Keratinocyte (primary cell): Measurements from ENCODE around the gene SEMA4A. TPM values are rescaled to one million over a fixed set of nuclear protein-coding genes. Genes with fewer than 3 reads are reported as not detected.

Experiments
- DNase-seq: peaks from one replicate; pipeline ENCODE4 v3.0.0-alpha.2; 2011; ENCODE audit warnings: low read depth, missing footprints, low spot score
- FAIRE-seq: peaks from 2 replicates; lab custom pipeline; 2011; peaks lifted over from hg19 to GRCh38; lab: Jason Lieb, UNC
- H2AFZ ChIP-seq: 2 replicates; pipeline ENCODE4 v1.6.0; 2012; ENCODE audit warnings: low read length, control low read depth, inconsistent platforms; ENCODE audit not compliant: control insufficient read depth
- H3K27ac ChIP-seq: 2 replicates; pipeline ENCODE4 v1.5.1; 2011; ENCODE audit warnings: low read length; ENCODE audit not compliant: control insufficient read depth, insufficient read depth
- H3K27me3 ChIP-seq: 3 replicates; pipeline ENCODE4 v1.6.0; 2011; ENCODE audit warnings: low read length; ENCODE audit not compliant: control insufficient read depth, insufficient read depth; ENCODE audit errors: extremely low read depth
- H3K36me3 ChIP-seq, 2 experiments: 2 replicates in 1 of 2; 3 replicates in 1 of 2; pipeline ENCODE4 v1.5.1; 2011; ENCODE audit warnings: low read length in 2 of 2, mild to moderate bottlenecking in 1 of 2; ENCODE audit not compliant: control insufficient read depth in 2 of 2, insufficient read depth in 2 of 2; ENCODE audit errors: extremely low read depth in 1 of 2
- H3K4me1 ChIP-seq: 3 replicates; pipeline ENCODE4 v1.5.1; 2011; ENCODE audit warnings: low read length; ENCODE audit not compliant: control insufficient read depth, insufficient read depth; ENCODE audit errors: extremely low read depth
- H3K4me2 ChIP-seq: 3 replicates; pipeline ENCODE4 v1.6.0; 2011; ENCODE audit warnings: low read depth, low read length; ENCODE audit not compliant: control insufficient read depth, insufficient read depth; ENCODE audit errors: extremely low read depth
- H3K4me3 ChIP-seq, 3 experiments: fragments of 200-600 bp in 1 of 3; sonication (generic) in 1 of 3; 2 replicates in 2 of 3; 3 replicates in 1 of 3; pipeline ENCODE4 v1.5.1; 2011 to 2016; ENCODE audit warnings: low read length in 3 of 3, mild to moderate bottlenecking in 3 of 3, control low read depth in 2 of 3, inconsistent platforms in 1 of 3, low read depth in 1 of 3, mixed read lengths in 1 of 3, mixed run types in 1 of 3, moderate library complexity in 1 of 3; ENCODE audit not compliant: control insufficient read depth in 2 of 3, insufficient read depth in 2 of 3; ENCODE audit errors: extremely low read depth in 1 of 3
- H3K79me2 ChIP-seq: 2 replicates; pipeline ENCODE4 v1.6.0; 2012; ENCODE audit warnings: low read length; ENCODE audit not compliant: control insufficient read depth, insufficient read depth
- H3K9ac ChIP-seq: 3 replicates; pipeline ENCODE4 v1.6.0; 2011; ENCODE audit warnings: low read length; ENCODE audit not compliant: control insufficient read depth, insufficient read depth; ENCODE audit errors: extremely low read depth
- H3K9me1 ChIP-seq: 3 replicates; pipeline ENCODE4 v1.6.0; 2011; ENCODE audit warnings: low read length; ENCODE audit not compliant: control insufficient read depth, insufficient read depth; ENCODE audit errors: extremely low read depth
- H3K9me3 ChIP-seq: 2 replicates; pipeline ENCODE4 v1.5.1; 2012; ENCODE audit warnings: low read depth, low read length; ENCODE audit not compliant: control insufficient read depth
- H4K20me1 ChIP-seq: 3 replicates; pipeline ENCODE4 v1.6.0; 2011; ENCODE audit warnings: low read length; ENCODE audit not compliant: control insufficient read depth, insufficient read depth; ENCODE audit errors: extremely low read depth
- EZH2 ChIP-seq: IDR thresholded peaks from one replicate; pipeline ENCODE4 v1.6.1; 2012; ENCODE audit warnings: inconsistent platforms, mild to moderate bottlenecking, low read length, moderate library complexity
- dilution Hi-C: fragments of 300-500 bp; cut with MboI; formaldehyde crosslinking; loops from one replicate; pipeline ENCODE4 v1.7.0; 2020; ENCODE audit warnings: low sequenced_read_pairs; ENCODE audit not compliant: extremely low pct_ligation_motif_present
- polyA plus RNA-seq, 5 experiments: library from polyadenylated mRNA; depleted of rRNA in 3 of 5; stranded (reverse) in 3 of 5; stranded (forward) in 1 of 5; unstranded in 1 of 5; fragments of >200 nt; gene quantifications; 1 replicate in 1 of 5; 2 replicates in 3 of 5; 3 replicates in 1 of 5; pipeline versions ENCODE4 v1.2.1 to v1.2.3, GENCODE V29; 2011 to 2012; ENCODE audit warnings: missing spikeins in 2 of 5, low read depth in 1 of 5, low replicate concordance in 1 of 5
- TF ChIP-seq, protein P1 (sequence below), 3 experiments: IDR thresholded peaks in 1 of 3; conservative IDR thresholded peaks in 1 of 3; optimal IDR thresholded peaks in 1 of 3; 2 replicates in 2 of 3; 3 replicates in 1 of 3; pipeline versions ENCODE3 to v1.5.1; 2011; ENCODE audit warnings: low read length in 3 of 3, mild to moderate bottlenecking in 3 of 3, moderate library complexity in 2 of 3, control low read depth in 1 of 3, inconsistent platforms in 1 of 3; ENCODE audit not compliant: insufficient read depth in 2 of 3; ENCODE audit errors: extremely low read depth in 1 of 3

SEMA4A gene
- polyA plus RNA-seq, 1 donor (not counting 4 experiments of a cell fraction or from before 2014, with no cell fraction given): 7.9 TPM

DNA sequence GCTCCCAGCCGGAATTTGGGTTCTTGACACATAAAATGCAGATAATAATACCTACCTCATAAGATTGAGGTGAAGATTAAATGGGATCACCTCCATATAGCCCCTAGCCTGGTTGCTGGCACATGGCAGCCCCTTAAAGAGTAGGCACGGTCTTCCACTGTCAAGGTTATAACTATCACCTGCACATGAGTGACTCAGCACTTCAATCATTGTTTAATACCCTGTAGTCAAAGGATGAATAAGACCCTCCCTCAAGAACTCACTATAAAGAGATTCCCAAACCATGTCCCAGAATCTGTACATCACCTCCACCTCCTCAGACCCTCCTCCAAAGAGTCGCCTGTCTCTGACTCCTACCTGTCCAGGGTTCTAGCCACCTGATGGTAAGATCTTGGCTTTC, 45.3 kb upstream of the SEMA4A start:
- no peak overlapping the region for H2AFZ ChIP-seq
- peaks cover 46% of the 10 kb centered on the region for H3K4me1 ChIP-seq
- no peaks in the 10 kb centered on the region for H3K36me3 ChIP-seq
- H4K20me1 ChIP-seq: no peaks in the 10 kb centered on the region
- FAIRE-seq (no peak), DNase-seq (no peak)
- peaks cover 2% of the 10 kb centered on the region for H3K79me2 ChIP-seq
- H3K9me3 ChIP-seq: no peaks in the 10 kb centered on the region
- H3K9me1 ChIP-seq: no peaks in the 10 kb centered on the region
- dilution Hi-C loops: no loop called here
- no peak overlapping the region for H3K4me3 ChIP-seq
- H3K27me3 ChIP-seq: no peaks in the 10 kb centered on the region
- H3K9ac ChIP-seq: no peak overlapping the region
- H3K27ac ChIP-seq: no peak overlapping the region
- H3K4me2 ChIP-seq: no peak overlapping the region
- TF ChIP-seq, protein P1, sequence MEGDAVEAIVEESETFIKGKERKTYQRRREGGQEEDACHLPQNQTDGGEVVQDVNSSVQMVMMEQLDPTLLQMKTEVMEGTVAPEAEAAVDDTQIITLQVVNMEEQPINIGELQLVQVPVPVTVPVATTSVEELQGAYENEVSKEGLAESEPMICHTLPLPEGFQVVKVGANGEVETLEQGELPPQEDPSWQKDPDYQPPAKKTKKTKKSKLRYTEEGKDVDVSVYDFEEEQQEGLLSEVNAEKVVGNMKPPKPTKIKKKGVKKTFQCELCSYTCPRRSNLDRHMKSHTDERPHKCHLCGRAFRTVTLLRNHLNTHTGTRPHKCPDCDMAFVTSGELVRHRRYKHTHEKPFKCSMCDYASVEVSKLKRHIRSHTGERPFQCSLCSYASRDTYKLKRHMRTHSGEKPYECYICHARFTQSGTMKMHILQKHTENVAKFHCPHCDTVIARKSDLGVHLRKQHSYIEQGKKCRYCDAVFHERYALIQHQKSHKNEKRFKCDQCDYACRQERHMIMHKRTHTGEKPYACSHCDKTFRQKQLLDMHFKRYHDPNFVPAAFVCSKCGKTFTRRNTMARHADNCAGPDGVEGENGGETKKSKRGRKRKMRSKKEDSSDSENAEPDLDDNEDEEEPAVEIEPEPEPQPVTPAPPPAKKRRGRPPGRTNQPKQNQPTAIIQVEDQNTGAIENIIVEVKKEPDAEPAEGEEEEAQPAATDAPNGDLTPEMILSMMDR (optimal IDR thresholded peaks at IDR 0.05 in 1 of 3, IDR thresholded peaks at IDR 0.05 in 1 of 3, conservative IDR thresholded peaks at IDR 0.05 in 1 of 3; ENCODE audit: extremely low read depth in 1 of 3, insufficient read depth in 2 of 3, low read length in 3 of 3): no peak
- no peak for TF ChIP-seq EZH2

DNA sequence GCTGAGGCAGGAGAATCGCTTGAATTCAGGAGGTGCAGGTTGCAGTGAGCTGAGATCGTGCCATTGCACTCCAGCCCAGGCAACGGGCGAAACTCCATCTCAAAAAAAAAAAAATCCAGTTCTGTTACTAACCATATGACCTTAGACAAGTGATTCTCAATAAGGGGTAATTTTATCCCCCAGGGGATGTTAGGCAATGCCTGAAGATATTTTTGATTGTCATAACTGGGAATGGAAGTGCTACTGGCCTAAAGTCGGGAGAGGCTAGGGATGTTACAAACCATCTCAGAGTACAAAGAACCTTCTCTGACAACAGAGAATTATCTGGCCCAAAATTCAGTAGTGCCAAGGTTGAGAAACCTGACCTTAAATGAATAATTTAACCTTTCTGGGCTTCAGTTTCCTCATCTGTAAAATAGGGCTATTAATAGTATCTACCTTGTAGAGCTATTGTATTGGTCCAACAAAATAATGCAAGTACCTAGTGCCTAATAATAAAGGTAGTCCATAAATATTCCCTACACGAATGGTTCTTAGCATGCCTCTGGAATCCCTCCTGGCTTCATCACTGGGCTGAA, 44.6 kb upstream of the SEMA4A start:
- H3K9ac ChIP-seq: no peak overlapping the region
- no peaks in the 10 kb centered on the region for H3K27me3 ChIP-seq
- H3K36me3 ChIP-seq: no peaks in the 10 kb centered on the region
- TF ChIP-seq, protein P1 (optimal IDR thresholded peaks at IDR 0.05 in 1 of 3, IDR thresholded peaks at IDR 0.05 in 1 of 3, conservative IDR thresholded peaks at IDR 0.05 in 1 of 3; ENCODE audit: extremely low read depth in 1 of 3, insufficient read depth in 2 of 3, low read length in 3 of 3): no peak
- TF ChIP-seq EZH2: no peak
- no peak overlapping the region for H3K4me2 ChIP-seq
- no peaks in the 10 kb centered on the region for H4K20me1 ChIP-seq
- FAIRE-seq (no peak), DNase-seq (no peak)
- peaks cover 2% of the 10 kb centered on the region for H3K79me2 ChIP-seq
- no peaks in the 10 kb centered on the region for H3K9me3 ChIP-seq
- dilution Hi-C loops: no loop called here
- no peak overlapping the region for H2AFZ ChIP-seq
- peaks cover 46% of the 10 kb centered on the region for H3K4me1 ChIP-seq
- no peak overlapping the region for H3K27ac ChIP-seq
- no peaks in the 10 kb centered on the region for H3K9me1 ChIP-seq
- H3K4me3 ChIP-seq: no peak overlapping the region
